Gastrocnemius medialis (tissue), 4 donors: Measurements from ENCODE around the gene VHLL. TPM values are rescaled to one million over a fixed set of nuclear protein-coding genes. Genes with fewer than 3 reads are reported as not detected.
"Not testable (repeated sequence)": the region's sequence is repeated elsewhere in the genome, so short reads cannot be mapped to it uniquely, and the experiment has no call there.

Experiments
- ATAC-seq, 2 donors: fragments of 150-250 bp; one replicate each; pipeline ENCODE4 v1.9.1; 2016
- DNase-seq, 2 donors: peaks; one replicate each; pipeline ENCODE4 v3.0.0-alpha.2; 2019
- H3K27ac ChIP-seq, 4 donors: fragments of 200-600 bp; sonication (generic); 1 replicate in 1 of 4; 2 replicates in 3 of 4; pipeline ENCODE4 v1.5.1; 2016 to 2018; ENCODE audit warnings: mild to moderate bottlenecking in 2 of 4, moderate library complexity in 1 of 4
- H3K27me3 ChIP-seq, 3 donors: fragments of 200-600 bp; sonication (generic) in 2 of 3; 1 replicate in 1 of 3; 2 replicates in 2 of 3; pipeline versions ENCODE4 v1.5.1 to v1.6.0; 2016 to 2019; ENCODE audit warnings: mild to moderate bottlenecking in 1 of 3, moderate library complexity in 1 of 3
- H3K36me3 ChIP-seq, 2 donors: fragments of 200-600 bp; sonication (generic) in 1 of 2; one replicate each; pipeline ENCODE4 v1.5.1; 2017 to 2018
- H3K4me1 ChIP-seq, 2 donors: fragments of 200-600 bp; sonication (generic) in 1 of 2; one replicate each; pipeline ENCODE4 v1.5.1; 2016 to 2017; ENCODE audit warnings: mild to moderate bottlenecking in 2 of 2
- H3K4me3 ChIP-seq, 4 donors: fragments of 200-600 bp; sonication (generic) in 3 of 4; 1 replicate in 1 of 4; 2 replicates in 3 of 4; pipeline ENCODE4 v1.5.1; 2016 to 2019; ENCODE audit warnings: mild to moderate bottlenecking in 2 of 4
- H3K9me3 ChIP-seq, 3 donors: fragments of 200-600 bp; sonication (generic) in 2 of 3; 1 replicate in 1 of 3; 2 replicates in 2 of 3; pipeline ENCODE4 v1.5.1; 2016 to 2019
- CTCF ChIP-seq, 5 experiments: fragments of 450-650 bp in 3 of 5; fragments of 200-600 bp in 2 of 5; sonication (generic) in 2 of 5; IDR thresholded peaks in 4 of 5; conservative IDR thresholded peaks in 1 of 5; 1 replicate in 4 of 5; 2 replicates in 1 of 5; pipeline ENCODE4 v1.5.1; 2016 to 2019; ENCODE audit warnings: antibody characterized with exemption in 5 of 5, mild to moderate bottlenecking in 3 of 5, moderate library complexity in 3 of 5
- POLR2A ChIP-seq, 2 donors: fragments of 450-650 bp; IDR thresholded peaks; one replicate each; pipeline ENCODE4 v1.6.1; 2017; ENCODE audit warnings: antibody characterized with exemption in 2 of 2, mild to moderate bottlenecking in 2 of 2, moderate library complexity in 2 of 2
- in situ Hi-C, 4 donors: fragments of 200-750 bp; cut with MboI; loops; one replicate each; pipeline versions ENCODE4 v1.15.0 to v1.8.0; 2017; ENCODE audit warnings: low sequenced_read_pairs in 4 of 4
- intact Hi-C: fragments of 100-400 bp; cut with DNase I; formaldehyde crosslinking; loops from one replicate; pipeline ENCODE4 v1.15.1; 2023; ENCODE audit warnings: low total_unique reads
- total RNA-seq, 4 donors: library from RNA; depleted of rRNA; stranded (reverse); fragments of >200 nt; gene quantifications; one replicate each; pipeline versions ENCODE4 v1.1.0 to v1.2.3, GENCODE V29; 2016

Gene VHLL
- not detected for total RNA-seq

GRCh38 chr1:156298852-156299357 lies at the start of gene VHLL:
VHLL (minus strand) TSS chr1:156299307; CDS start chr1:156299189, 118 bp downstream.
- no peaks in the 10 kb centered on the region for H3K27me3 ChIP-seq
- in situ Hi-C loops = no loop called here
- intact Hi-C loops = no loop called here
- H3K36me3 ChIP-seq = peaks cover 0 to 4% of the 10 kb centered on the region in 2 donors
- TF ChIP-seq CTCF (IDR thresholded peaks at IDR 0.05 in 4 of 5, conservative IDR thresholded peaks at IDR 0.05 in 1 of 5) = no peak
- no peak for TF ChIP-seq POLR2A (IDR thresholded peaks at IDR 0.05)
- no peak within 1 kb of the TSS for H3K4me3 ChIP-seq
- no peaks in the 10 kb centered on the region for H3K9me3 ChIP-seq
- ATAC-seq (no peak), DNase-seq (no peak)
- peaks cover 5 to 11% of the 10 kb centered on the region in 2 donors for H3K4me1 ChIP-seq
- no peak within 1 kb of the TSS for H3K27ac ChIP-seq

DNA sequence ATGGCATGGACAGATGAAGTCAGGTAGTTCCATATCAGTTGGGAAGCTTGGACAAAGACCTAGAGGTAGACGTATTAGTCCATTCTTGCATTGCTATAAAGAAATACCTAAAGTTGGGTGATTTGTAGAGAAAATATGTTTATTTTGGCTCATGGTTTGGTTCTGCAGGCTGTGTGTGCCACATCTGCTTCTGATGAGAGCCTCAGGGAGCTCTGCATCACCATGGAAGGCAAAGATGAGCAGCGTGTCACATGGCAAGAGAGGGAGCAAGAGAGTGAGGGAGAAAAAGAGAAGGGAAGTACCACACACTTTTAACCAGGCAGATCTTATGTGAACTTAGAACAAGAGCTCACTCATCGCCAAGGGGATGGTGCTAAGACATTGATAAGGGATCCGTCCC lies 48.2 kb upstream of the VHLL start:
- H3K27me3 ChIP-seq = no peaks in the 10 kb centered on the region
- intact Hi-C loops (no loop called here), in situ Hi-C loops (no loop called here)
- no peak overlapping the region for H3K27ac ChIP-seq
- no peaks in the 10 kb centered on the region for H3K9me3 ChIP-seq
- H3K4me1 ChIP-seq = no peaks in the 10 kb centered on the region
- TF ChIP-seq POLR2A (IDR thresholded peaks at IDR 0.05) = no peak
- ATAC-seq (no peak), DNase-seq (no peak)
- no peak overlapping the region for H3K4me3 ChIP-seq
- no peaks in the 10 kb centered on the region for H3K36me3 ChIP-seq

- H3K9me3 ChIP-seq = no peaks in the 10 kb centered on the region
- H3K27me3 ChIP-seq = no peaks in the 10 kb centered on the region
- DNase-seq = no peak
- in situ Hi-C loops = no loop called here
- intact Hi-C loops = no loop called here
- H3K36me3 ChIP-seq = no peaks in the 10 kb centered on the region
- H3K27ac ChIP-seq = no peak overlapping the region
- H3K4me3 ChIP-seq = no peak overlapping the region
- no peaks in the 10 kb centered on the region for H3K4me1 ChIP-seq
- TF ChIP-seq CTCF (IDR thresholded peaks at IDR 0.05 in 4 of 5, conservative IDR thresholded peaks at IDR 0.05 in 1 of 5) = no peak
- TF ChIP-seq POLR2A (IDR thresholded peaks at IDR 0.05) = no peak
- no peak for ATAC-seq
Observed at GRCh38 chr1:156346636-156347035, 47.5 kb upstream of the VHLL start.

DNA sequence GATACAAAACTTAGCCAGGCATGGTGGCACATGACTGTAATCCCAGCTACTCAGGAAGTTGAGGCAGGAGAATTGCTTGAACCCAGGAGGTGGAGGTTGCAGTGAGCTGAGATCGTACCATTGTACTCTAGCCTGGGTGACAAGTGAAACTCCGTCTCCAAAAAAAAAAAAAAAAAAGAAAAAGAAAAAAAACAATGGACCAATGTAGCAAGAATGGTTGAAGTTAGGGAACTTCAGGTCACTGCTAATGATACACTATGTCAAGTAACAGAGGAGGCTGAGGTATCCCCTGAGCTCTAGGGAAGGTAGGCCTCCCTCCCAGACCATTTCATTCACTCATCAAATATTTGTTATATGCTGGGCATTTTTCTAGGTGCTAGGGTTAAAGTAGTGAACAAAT lies 46.9 kb upstream of the VHLL start:
- ATAC-seq, in situ Hi-C loops: not testable (repeated sequence)

DNA sequence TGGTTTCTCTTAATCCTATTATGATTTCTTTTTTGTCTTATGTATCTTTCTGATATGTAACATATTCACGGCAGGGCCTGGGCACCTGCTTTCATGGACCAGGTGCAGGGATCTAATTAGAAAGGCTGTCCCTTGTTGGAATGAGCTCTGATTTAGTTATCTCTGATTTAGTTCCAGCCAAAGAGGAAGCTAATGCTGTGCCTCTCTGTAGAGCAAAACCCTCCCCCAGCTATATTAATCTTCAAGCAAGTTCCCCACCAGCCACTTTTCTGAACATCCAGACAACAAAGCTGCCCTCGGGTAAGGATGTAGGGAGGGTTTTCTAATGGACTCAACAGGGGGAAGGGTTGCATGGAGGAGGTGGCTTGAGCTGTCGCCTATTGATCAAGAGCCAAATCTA lies 45.3 kb upstream of the VHLL start:
- intact Hi-C loops = no loop called here

More for the DNA sequence above, 46.9 kb upstream of the VHLL start:
- H3K27ac ChIP-seq, H3K9me3 ChIP-seq, H3K4me3 ChIP-seq, DNase-seq, H3K36me3 ChIP-seq, H3K4me1 ChIP-seq, intact Hi-C loops, H3K27me3 ChIP-seq: not testable (repeated sequence)

More for the DNA sequence above, 45.3 kb upstream of the VHLL start:
- DNase-seq (no peak), ATAC-seq (no peak)
- Histone ChIP-seq H3K36me3 (no peaks in the 10 kb centered on the region), H3K27ac (no peak overlapping the region), H3K9me3 (no peaks in the 10 kb centered on the region), H3K27me3 (no peaks in the 10 kb centered on the region), H3K4me1 (no peaks in the 10 kb centered on the region), H3K4me3 (no peak overlapping the region)
- no peak for TF ChIP-seq POLR2A (IDR thresholded peaks at IDR 0.05)
- TF ChIP-seq CTCF (IDR thresholded peaks at IDR 0.05 in 4 of 5, conservative IDR thresholded peaks at IDR 0.05 in 1 of 5) = no peak
- in situ Hi-C loops = no loop called here
